HTERT RPE-1 (cell line): ENCODE measurements around the gene PTPRZ1.

Source experiments
- in situ Hi-C: fragments of 300-500 bp; cut with MboI; formaldehyde crosslinking; loops from 4 replicates; pipeline ENCODE4 v1.14.3; 2020; ENCODE audit warnings: low sequenced_read_pairs

Gene PTPRZ1

DNA sequence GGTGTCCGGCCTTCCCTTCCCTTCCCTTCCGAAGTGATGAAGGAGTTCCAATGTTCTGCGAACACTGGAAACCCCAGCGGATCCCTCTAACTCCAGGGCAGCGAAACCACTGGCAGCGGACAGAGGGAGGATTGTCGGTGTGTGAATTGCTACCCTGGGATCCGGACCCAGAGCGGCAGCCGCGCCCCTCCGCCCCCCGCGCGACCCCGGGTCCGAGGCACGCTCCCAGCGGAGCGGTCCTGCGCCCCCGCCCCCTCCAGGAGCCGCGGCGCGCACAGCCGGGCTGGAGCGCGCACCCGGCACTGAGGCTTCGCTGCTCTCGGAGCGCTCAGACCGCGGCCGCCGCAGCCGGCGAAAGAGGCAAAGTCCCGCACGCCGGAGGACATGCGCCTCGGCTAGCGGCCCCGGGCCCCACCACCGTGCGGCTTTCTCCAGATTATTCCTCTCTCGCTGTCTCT is at the start of gene PTPRZ1:
Gene PTPRZ1 (plus strand): TSS at position 331 of the 458 bp plus-strand sequence. CDS start 339 bp downstream, outside the sequence.
- in situ Hi-C loops: no loop called here

DNA sequence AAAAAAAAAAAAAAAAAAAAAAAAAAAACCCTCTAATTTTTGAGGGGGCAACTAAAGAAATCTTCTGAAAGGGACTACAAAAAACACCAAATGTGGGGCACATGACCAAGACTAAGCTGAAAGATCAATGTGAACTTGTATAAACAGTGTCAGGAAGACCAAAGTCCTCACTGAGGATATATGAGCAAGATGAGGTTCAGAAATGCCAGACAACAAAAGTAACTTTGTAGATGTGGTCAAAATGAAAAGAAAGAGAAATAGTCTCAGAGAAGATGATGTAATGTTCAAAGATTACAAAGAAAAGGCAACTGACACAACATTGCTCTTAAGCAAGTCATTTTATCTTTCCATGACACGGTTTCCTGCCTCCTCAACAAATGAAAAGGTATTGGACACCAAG is 48.7 kb upstream of the PTPRZ1 start:
- in situ Hi-C loops: no loop called here

DNA sequence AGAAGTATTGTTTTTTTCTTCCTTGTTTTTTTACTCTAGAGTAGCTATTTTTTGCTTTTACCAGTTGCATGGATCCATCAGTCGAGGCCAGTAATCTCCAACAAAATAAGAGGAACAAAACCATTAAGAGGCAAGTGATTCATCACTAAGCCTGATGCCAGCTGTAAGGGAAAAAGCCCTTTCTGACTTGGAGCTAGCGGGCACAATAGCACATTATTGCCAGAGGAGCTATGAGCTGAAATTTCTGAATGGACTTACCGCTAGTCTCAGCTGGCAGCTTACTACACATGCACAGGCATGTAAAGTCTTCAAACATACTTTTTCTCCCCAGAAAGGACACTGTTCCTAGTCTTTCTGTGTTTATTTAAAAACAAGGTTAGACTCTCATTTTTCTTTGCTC is 41.6 kb upstream of the PTPRZ1 start:
- in situ Hi-C loops: no loop called here

DNA sequence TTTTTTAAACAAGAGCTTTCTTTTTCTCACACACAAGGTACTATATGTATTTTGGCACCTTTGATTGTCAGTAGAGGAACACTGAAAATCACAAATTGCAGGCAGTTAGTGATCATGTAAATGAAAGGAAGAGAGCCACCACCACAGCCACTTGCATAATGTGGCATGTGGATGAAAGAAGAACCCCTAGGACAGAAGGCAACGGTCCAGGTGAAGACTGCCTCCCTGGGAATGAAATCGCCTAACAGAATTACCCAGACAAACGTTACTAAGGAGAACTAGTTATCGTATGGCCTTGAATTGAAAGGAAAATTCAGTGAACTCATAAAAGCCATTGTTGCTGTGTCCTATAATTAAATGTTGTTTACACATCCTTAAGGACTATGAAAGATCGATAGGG is 41.2 kb upstream of the PTPRZ1 start:
- in situ Hi-C loops: no loop called here

DNA sequence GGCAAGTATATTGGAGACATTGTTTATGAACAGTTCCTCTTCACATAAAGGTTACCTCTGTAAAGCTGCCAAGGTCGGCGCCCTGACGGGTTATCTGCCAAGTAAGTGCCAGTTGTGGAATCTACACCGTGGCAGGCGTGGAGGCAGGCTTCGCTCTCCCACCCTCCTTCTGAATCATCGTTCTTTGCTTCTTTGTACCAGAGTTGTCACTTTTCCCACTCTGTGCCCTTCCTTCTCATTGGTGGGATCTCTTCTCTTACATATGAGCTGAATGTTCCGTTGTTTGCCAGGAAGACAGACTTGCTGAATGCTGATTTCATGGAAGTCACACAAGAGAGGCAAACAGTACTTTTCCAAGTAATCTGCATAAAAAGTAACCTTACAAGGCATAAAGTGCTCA is 40.6 kb upstream of the PTPRZ1 start:
- in situ Hi-C loops: no loop called here

DNA sequence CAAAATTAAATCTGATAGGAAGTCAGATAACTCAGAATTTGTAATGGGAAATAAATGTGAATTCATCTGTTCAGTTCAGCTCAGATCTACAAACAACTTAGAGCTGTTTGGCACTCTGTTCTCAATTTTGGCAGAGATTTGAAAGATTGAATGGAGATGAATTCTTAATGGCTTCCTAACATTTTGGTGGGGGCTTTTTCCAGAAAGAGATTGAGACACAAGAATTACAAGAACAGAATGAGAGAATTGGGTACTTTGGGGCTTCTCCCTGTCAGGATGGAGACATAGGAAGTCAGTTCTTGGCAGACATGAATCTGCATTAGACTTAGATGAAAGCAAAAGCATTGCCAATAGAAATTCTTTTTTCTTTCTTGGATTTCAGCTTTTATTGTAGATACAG is 39.0 kb upstream of the PTPRZ1 start:
- in situ Hi-C loops: no loop called here

DNA sequence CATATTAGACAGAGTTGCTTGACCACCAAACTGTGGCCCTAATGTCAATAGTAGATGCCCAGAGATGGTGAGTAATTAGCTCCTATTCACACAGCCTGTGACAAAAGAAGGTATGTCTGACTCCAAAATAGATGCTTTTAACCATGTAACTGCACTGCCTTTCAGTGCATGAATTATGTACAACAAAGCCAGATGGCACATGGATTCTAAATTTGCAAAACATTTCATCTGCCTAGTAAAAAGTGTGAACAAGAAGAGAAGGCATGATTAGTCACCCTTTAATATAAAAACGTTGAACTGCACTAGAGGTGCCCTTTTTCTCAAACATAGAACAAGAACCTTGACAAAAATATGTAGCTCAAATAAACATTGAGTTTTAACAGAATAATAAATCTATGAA is 35.5 kb upstream of the PTPRZ1 start:
- in situ Hi-C loops: no loop called here

DNA sequence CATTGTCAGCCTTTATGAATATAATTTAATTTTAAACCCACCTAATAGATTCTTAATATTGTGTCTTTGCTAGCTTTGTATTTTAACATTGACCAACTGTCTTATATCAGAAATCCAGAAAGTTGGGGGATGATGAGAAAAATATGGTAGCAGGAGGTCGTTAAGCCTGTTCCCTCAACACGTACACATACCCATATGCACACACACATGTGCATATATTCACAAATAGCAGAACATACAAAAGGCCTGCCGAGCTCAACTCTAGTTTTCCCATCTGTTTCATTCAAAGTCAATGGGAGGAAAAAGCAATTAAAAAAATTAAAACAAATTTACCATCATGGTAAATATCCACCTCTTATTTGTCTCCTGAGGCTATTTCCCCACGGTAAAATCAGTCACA is 25.9 kb upstream of the PTPRZ1 start:
- in situ Hi-C loops: no loop called here

DNA sequence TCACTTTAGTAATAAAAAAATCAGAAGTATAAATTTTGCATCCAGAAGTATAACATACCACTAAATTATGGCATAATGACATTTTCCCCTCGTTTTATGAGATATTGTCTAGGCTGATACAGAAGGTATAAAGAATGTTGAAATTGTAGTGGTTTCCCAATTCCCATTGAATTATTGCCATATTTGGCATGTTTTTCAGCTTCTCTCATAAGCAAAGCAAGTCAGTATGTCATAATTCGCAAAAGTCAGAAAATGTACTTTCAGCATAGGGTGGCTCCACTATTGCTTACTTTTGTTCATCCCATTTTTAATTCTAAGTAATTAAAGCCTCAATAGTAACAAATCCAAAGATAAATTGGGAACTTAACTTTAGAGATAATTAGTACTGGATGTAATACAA is 19.7 kb upstream of the PTPRZ1 start:
- in situ Hi-C loops: no loop called here

DNA sequence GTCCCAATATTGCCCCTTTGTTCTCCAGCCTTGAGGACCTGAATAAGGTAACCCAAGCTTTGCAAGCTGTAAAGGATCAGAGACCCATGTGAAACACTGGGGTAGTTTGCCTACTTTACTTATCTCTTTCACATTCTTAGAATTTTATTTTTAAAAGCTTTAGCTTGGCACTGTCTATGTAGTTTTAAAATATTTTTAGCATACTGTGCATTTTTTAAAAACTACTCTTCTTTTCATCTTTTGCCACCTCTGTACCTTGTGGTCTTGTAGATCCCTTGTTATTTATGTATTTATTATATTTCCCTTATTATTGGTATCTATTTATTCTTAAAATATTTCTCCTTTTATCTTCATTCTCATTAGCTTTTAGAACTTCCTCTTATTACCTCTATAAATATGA is 12.0 kb upstream of the PTPRZ1 start:
- in situ Hi-C loops: no loop called here

DNA sequence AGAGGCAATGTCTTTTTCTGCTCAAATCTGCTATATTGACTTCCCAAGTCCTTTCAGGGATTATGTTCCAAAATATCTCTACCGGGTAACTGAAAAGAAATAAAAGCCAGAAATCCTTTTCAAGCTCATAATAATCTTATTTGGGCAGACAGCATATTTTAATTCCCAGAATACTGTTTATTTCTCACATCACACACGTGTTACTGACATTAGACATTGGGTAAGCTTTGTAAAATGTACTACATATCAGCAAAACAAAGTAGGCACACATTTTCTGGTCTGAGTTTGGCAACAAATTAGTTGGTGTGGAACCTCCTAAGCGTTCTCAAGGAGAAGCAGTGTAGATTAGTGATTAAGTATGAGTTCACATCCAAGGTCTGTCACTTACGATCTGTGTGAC is 10.4 kb upstream of the PTPRZ1 start:
- in situ Hi-C loops: no loop called here

DNA sequence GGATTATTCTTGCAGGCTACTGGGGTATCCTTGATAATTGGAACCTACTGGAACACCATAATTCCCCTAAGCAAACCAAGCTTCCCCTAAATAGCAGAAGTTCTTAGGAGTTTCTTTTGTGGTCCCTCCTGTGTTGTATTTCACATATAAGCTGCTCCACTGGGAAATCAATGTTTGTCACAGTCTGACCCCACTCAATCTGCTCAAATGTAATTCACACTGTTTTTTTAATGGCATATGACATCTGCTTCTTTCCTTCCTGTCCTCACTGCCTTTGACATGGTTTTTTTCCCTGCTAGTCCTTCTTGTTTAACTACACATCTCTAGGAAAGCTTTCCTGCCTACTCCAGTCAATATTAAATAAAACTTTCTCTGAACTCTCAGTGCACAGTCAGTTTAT is 1.8 kb upstream of the PTPRZ1 start:
- in situ Hi-C loops: no loop called here

DNA sequence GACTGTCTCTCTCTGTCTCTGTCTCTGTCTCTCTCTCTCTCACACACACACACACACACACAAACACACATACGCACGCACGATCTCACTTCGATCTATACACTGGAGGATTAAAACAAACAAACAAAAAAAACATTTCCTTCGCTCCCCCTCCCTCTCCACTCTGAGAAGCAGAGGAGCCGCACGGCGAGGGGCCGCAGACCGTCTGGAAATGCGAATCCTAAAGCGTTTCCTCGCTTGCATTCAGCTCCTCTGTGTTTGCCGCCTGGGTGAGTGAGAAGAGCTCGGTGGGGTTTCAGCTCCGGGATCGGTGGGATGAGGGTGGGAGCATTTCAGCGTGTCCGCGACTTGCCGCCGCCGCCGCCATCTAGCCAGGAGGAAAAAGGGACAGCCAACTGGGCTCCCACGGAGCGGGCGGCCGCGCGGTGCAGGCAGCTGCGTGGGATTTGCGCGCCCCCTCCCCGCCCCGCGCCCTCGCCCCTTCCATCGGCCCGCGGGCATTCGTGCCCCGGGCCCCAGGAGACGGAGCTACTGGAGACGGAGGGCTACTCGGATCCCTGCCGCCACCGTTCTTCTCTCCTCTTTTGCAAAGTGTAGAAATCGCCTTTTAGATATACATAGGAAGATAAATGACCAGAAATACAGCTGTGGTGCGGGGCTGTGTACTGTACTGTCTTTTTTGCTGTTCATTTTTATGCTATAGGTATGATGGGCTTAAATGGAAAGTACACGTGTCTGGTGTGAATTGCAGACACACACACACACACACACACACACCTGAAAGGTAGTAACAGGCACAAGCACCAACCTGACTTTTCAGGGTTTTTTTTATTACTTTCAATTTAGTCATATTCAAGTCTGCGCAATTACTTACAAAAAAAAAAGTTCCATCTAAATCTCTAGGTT is 581 bp downstream of the PTPRZ1 start:
- in situ Hi-C loops: no loop called here

DNA sequence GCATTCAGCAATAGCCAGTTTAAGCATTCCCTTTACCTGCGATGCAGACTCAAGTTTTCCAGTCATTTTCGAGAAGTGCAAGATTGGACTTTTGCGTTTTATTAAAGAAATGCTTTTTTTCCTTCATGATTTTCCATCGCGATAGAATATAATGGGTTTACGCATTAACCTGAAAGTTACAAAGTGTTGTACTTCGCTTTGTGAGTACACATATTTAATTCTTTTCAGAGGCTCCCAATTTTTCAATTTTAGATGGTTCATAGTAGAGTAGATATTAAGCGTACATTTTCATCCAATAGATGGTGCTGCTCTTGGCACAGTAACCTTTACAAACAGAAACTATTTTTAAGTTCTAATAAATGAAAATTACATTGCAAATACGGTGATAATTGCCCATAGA is 1.3 kb downstream of the PTPRZ1 start:
- in situ Hi-C loops: no loop called here

DNA sequence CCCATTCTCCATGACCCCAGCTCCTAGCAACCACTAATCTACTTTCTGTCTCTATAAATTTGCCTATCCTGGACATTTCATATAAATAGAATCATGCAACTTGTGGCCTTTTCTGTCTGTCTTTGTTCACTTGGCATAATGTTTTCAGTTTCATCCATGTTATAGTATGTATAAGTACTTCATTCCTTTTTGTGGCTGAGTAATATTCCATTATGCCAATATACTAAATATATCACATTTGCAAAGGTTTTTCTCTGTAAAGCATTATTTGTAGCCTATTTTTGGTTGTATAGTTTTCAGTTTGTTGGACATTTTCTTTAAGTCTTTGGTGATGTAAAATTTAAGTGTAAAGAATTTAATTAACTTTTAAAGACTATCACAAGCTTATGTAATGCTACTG is 2.2 kb downstream of the PTPRZ1 start:
- in situ Hi-C loops: no loop called here

DNA sequence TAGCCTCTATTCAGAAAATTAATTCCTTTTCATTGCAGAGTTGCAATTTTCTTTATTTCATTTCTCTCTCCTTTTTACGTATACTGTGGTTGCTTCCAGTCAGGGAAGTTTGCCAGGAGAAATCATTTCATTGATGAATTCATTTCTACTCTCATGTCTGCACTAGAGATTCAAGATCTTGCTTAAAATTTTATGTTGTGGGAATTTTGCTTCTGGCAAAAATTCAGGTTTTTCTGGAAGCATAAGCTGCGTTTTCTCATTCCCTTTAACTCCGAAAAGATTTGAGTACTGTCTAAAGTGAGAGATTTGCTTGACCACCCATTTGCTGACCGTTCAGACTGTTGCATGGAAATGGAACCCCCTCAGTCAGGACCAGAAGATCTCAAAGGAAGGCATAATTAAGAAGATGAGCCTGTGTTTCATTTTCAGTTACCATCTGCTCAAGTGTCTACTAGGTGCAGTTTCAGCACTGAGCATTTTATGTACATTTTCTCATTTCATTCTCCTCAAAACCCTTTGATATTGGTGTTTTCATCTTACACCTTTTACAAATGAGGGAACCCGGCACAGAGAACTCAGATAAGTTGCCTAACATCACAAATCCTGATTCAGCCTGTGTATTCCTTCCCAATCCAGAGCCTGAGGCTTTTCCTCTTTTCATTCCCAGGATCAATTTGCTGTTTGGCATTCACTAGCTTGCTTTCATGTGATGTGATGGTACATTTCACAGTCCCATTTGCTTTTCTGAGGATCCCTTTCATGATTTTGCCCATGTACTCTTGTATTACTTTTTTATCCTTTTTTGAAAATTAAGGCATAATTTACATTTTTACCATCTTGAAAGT is 3.9 kb downstream of the PTPRZ1 start:
- in situ Hi-C loops: no loop called here

DNA sequence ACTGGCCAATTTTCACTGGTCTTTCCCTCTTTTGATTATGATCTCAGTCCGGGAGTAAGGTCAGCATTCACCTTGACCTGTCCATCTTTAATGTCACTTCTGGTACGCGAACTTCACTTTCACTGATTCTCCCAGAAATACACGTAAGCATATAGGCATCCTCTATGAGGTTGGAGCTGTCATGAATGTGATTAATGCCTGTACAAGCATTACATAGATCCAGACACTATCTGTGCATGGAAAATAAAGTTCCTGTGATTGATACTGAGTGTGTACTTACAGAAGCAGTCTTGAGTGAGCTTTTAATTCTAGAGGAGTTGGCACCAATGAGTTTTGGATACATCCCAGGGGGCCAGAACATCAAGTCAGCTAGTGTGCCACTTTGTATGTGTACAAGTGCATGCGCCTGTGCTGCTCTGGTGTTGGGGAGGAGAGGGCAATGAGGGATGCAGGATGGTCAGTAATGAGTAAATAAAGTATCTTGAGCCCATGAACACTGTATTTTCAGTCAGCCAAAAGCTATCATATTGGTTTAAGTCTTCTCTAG is 6.0 kb downstream of the PTPRZ1 start:
- in situ Hi-C loops: no loop called here

DNA sequence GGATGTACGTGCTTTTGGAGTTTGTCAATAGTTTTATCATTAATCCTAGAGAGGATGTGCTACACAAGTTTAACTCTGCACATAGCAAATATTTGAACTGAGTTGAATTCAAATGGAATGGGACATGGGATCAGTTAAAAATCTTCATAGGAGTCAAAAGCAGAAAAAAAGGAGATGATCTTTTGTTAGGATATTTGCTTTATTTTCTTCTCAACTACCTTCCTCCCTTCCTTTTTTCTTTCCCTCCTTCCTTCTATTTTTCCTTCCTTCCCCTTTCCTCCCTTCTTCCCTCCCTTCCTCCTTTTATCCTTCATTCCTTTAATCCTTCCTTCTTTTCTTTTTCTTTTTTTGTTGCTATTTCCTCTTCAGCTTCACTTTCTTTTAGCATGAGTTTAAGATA is 6.6 kb downstream of the PTPRZ1 start:
- in situ Hi-C loops: no loop called here

DNA sequence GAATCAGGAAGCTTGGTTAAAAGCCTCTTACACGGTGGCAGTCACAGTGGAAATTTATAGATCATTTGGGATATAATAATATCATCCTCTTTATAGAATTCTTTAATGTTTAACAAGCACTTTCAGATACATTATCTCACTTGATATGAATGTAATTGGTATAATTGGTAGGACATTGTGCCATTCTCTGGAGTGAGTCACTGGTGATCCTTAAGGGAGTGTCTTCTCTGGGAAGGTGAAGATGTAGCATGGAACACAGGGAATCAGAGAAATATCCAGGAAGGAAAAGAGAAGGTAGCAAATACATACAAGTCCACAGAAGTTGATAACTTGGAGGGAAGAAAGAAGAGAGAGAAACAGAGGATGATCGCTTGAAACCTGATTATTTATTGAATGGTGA is 9.8 kb downstream of the PTPRZ1 start:
- in situ Hi-C loops: no loop called here

DNA sequence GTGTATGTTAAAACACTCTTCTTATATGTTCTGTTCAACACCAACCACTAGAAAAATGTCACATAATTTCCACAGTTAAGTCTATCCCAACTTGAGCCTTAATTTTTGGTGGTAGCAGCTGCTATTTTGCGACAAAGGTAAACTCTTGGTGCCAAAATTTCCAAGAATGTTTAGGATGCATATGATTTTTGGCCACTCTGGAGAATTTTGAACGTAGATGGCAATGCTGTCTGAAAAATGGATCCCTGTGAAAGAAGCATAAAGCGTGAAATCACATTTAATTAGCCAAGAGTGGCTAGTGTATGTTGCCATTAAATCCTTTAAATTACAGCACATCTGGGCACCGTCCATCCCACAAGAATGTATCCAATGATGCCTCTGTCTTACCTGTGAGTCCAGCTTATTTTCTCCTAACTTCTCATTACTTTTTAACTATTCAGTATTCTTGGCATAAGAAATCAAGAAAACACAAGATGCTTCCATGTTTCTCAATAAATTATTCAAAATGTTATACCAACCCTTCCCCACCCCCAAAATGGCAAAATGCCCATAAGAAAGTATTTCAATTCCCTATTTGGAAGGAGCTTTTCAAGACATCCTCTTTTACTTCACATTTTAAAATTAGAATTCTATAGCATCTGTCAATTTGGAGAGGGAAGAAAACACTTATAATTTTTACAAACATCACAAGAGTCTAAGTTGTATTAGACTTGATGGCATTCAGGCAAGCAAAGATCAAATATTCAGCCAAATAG is 12.4 kb downstream of the PTPRZ1 start:
- in situ Hi-C loops: no loop called here

DNA sequence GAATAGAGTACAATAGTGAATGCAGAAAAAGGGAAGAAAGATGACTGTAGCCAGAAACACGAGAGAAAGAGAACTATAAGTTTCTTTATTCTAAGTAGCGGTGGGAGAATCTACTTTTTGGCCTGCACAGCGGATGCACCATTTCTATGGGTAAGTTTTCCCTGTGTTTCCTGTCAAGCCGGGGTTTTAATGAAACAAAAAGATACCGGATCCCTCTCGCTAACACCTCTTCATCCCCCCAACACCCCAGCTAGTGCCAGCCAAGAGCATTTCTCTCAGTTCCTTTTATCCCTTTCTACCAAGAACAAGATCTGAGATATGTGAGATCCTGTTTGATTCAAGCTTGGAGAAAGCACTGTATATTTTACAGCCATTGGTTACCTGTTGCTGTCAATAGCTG is 14.7 kb downstream of the PTPRZ1 start:
- in situ Hi-C loops: no loop called here
